Astrocyte (in vitro differentiated cells and primary cell): ENCODE measurements around the gene PRSS21. TPM values are rescaled to one million over a fixed set of nuclear protein-coding genes. Genes with fewer than 3 reads are reported as not detected.

Experiments
- DNase-seq: peaks from one replicate; pipeline ENCODE4 v3.0.0-alpha.2; 2010; ENCODE audit warnings: low read depth
- FAIRE-seq: peaks from 2 replicates; lab custom pipeline; 2011; peaks lifted over from hg19 to GRCh38; lab: Jason Lieb, UNC
- H2AFZ ChIP-seq: 2 replicates; pipeline ENCODE4 v1.6.0; 2012; ENCODE audit warnings: low read depth, low read length, inconsistent platforms
- H3K27ac ChIP-seq: 2 replicates; pipeline ENCODE4 v1.5.1; 2011; ENCODE audit warnings: low read depth, low read length, inconsistent platforms
- H3K27me3 ChIP-seq: 2 replicates; pipeline ENCODE4 v1.6.0; 2011; ENCODE audit warnings: low read length, inconsistent platforms; ENCODE audit not compliant: insufficient read depth
- H3K36me3 ChIP-seq: 2 replicates; pipeline ENCODE4 v1.5.1; 2011; ENCODE audit warnings: low read length, inconsistent platforms; ENCODE audit not compliant: insufficient read depth
- H3K4me1 ChIP-seq: 2 replicates; pipeline ENCODE4 v1.5.1; 2011; ENCODE audit warnings: low read length, inconsistent platforms; ENCODE audit not compliant: insufficient read depth
- H3K4me2 ChIP-seq: 2 replicates; pipeline ENCODE4 v1.6.0; 2012; ENCODE audit warnings: low read length, inconsistent platforms
- H3K4me3 ChIP-seq: 2 replicates; pipeline ENCODE4 v1.5.1; 2011; ENCODE audit warnings: low read depth, mild to moderate bottlenecking, low read length, inconsistent platforms; ENCODE audit not compliant: insufficient read depth
- H3K79me2 ChIP-seq: 2 replicates; pipeline ENCODE4 v1.6.0; 2012; ENCODE audit warnings: mild to moderate bottlenecking, low read length, inconsistent platforms; ENCODE audit not compliant: insufficient read depth
- H3K9ac ChIP-seq: 2 replicates; pipeline ENCODE4 v1.6.0; 2012; ENCODE audit warnings: mild to moderate bottlenecking, low read length, inconsistent platforms
- H3K9me3 ChIP-seq: 2 replicates; pipeline ENCODE4 v1.5.1; 2012; ENCODE audit warnings: low read depth, mild to moderate bottlenecking, low read length, inconsistent platforms; ENCODE audit not compliant: insufficient read depth
- H4K20me1 ChIP-seq: 2 replicates; pipeline ENCODE4 v1.6.0; 2012; ENCODE audit warnings: low read length, inconsistent platforms; ENCODE audit not compliant: insufficient read depth
- H3K27ac Mint-ChIP-seq: one replicate; pipeline ENCODE4 v1.8.0; 2021; ENCODE audit warnings: mild to moderate bottlenecking, mixed read lengths; ENCODE audit not compliant: unreplicated experiment
- H3K27me3 Mint-ChIP-seq: one replicate; pipeline ENCODE4 v1.8.0; 2021; ENCODE audit warnings: low read depth, mixed read lengths; ENCODE audit not compliant: unreplicated experiment
- H3K36me3 Mint-ChIP-seq: one replicate; pipeline ENCODE4 v1.8.0; 2021; ENCODE audit warnings: low read depth, mixed read lengths; ENCODE audit not compliant: unreplicated experiment
- H3K4me1 Mint-ChIP-seq: one replicate; pipeline ENCODE4 v1.8.0; 2021; ENCODE audit warnings: low read depth, mixed read lengths; ENCODE audit not compliant: unreplicated experiment
- H3K4me3 Mint-ChIP-seq: one replicate; pipeline ENCODE4 v1.8.0; 2021; ENCODE audit warnings: mild to moderate bottlenecking, moderate library complexity, mixed read lengths; ENCODE audit not compliant: unreplicated experiment
- H3K9me3 Mint-ChIP-seq: one replicate; pipeline ENCODE4 v1.8.0; 2021; ENCODE audit warnings: mild to moderate bottlenecking, mixed read lengths; ENCODE audit not compliant: unreplicated experiment
- CTCF ChIP-seq: IDR thresholded peaks from 2 replicates; pipeline ENCODE4 v1.5.1; 2011; ENCODE audit warnings: low read depth, mild to moderate bottlenecking, inconsistent platforms, low read length, moderate library complexity; ENCODE audit not compliant: insufficient read depth
- EZH2 ChIP-seq: IDR thresholded peaks from 2 replicates; pipeline ENCODE4 v1.6.1; 2012; ENCODE audit warnings: mild to moderate bottlenecking, low read length, inconsistent platforms; ENCODE audit not compliant: insufficient read depth
- total RNA-seq: library from RNA; stranded (reverse); gene quantifications from 2 replicates; pipeline ENCODE4 v1.2.1, GENCODE V29; 2021

Gene PRSS21
- total RNA-seq, 1 donor from 2014 or later: not detected

- Histone ChIP-seq H3K4me3 (no peak overlapping the region), H3K9ac (no peak overlapping the region), H4K20me1 (no peaks in the 10 kb centered on the region), H3K9me3 (peaks cover 8% of the 10 kb centered on the region), H3K4me1 (peaks cover 5% of the 10 kb centered on the region), H3K27ac (no peak overlapping the region), H3K4me2 (no peak overlapping the region), H2AFZ (no peak overlapping the region), H3K27me3 (no peaks in the 10 kb centered on the region), H3K36me3 (no peaks in the 10 kb centered on the region), H3K79me2 (no peaks in the 10 kb centered on the region)
- Mint-ChIP-seq H3K27ac (no peak overlapping the region), H3K4me3 (peak overlapping the region; percentile 12), H3K27me3 (peaks cover 8% of the 10 kb centered on the region), H3K36me3 (no peaks in the 10 kb centered on the region), H3K4me1 (peaks cover 2% of the 10 kb centered on the region), H3K9me3 (peaks cover 4% of the 10 kb centered on the region)
- TF ChIP-seq EZH2 (no peak), CTCF (no peak)
- no peak for FAIRE-seq
- DNase-seq: no peak
These were observed 44.0 kb downstream of the PRSS21 start for GRCh38 chr16:2860826-2861567.

- peaks cover 6% of the 10 kb centered on the region for H3K27me3 Mint-ChIP-seq
- no peaks in the 10 kb centered on the region for H3K27me3 ChIP-seq
- no peaks in the 10 kb centered on the region for H4K20me1 ChIP-seq
- no peaks in the 10 kb centered on the region for H3K36me3 Mint-ChIP-seq
- peaks cover 9% of the 10 kb centered on the region for H3K4me1 ChIP-seq
- peaks cover 4% of the 10 kb centered on the region for H3K4me1 Mint-ChIP-seq
- H3K9me3 Mint-ChIP-seq: peaks cover 6% of the 10 kb centered on the region
- no peak overlapping the region for H3K9ac ChIP-seq
- no peaks in the 10 kb centered on the region for H3K36me3 ChIP-seq
- DNase-seq: no peak
- TF ChIP-seq EZH2: no peak
- no peak for TF ChIP-seq CTCF
- no peak overlapping the region for H3K4me3 ChIP-seq
- H3K9me3 ChIP-seq: peaks cover 8% of the 10 kb centered on the region
- H3K79me2 ChIP-seq: no peaks in the 10 kb centered on the region
- no peak overlapping the region for H3K27ac Mint-ChIP-seq
- H2AFZ ChIP-seq: no peak overlapping the region
- H3K4me2 ChIP-seq: no peak overlapping the region
- no peak overlapping the region for H3K27ac ChIP-seq
- no peak for FAIRE-seq
- no peak overlapping the region for H3K4me3 Mint-ChIP-seq
These were observed 48.6 kb downstream of the PRSS21 start for GRCh38 chr16:2865651-2866050.

GRCh38 chr16:2866431-2866830 is 49.4 kb downstream of the PRSS21 start:
- H3K36me3 ChIP-seq: no peaks in the 10 kb centered on the region
- no peaks in the 10 kb centered on the region for H3K79me2 ChIP-seq
- no peak overlapping the region for H3K4me3 ChIP-seq
- H3K4me3 Mint-ChIP-seq: peak overlapping the region; percentile 34
- H3K27ac ChIP-seq: no peak overlapping the region
- H3K27me3 Mint-ChIP-seq: peaks cover 10% of the 10 kb centered on the region
- FAIRE-seq (no peak), DNase-seq (no peak)
- peaks cover 2% of the 10 kb centered on the region for H3K9me3 Mint-ChIP-seq
- H4K20me1 ChIP-seq: no peaks in the 10 kb centered on the region
- H3K4me1 ChIP-seq: peaks cover 9% of the 10 kb centered on the region
- H3K9me3 ChIP-seq: peaks cover under 1% of the 10 kb centered on the region
- H3K36me3 Mint-ChIP-seq: no peaks in the 10 kb centered on the region
- H3K27me3 ChIP-seq: no peaks in the 10 kb centered on the region
- no peak overlapping the region for H3K9ac ChIP-seq
- peaks cover 4% of the 10 kb centered on the region for H3K4me1 Mint-ChIP-seq
- TF ChIP-seq EZH2: no peak
- no peak for TF ChIP-seq CTCF
- peak overlapping the region; percentile 62 for H3K27ac Mint-ChIP-seq
- no peak overlapping the region for H2AFZ ChIP-seq
- no peak overlapping the region for H3K4me2 ChIP-seq
